A549 treated with DMSO at 1 μM for 4 hours (cell line): ENCODE measurements around the gene RASGEF1B. TPM values are rescaled to one million over a fixed set of nuclear protein-coding genes. Genes with fewer than 3 reads are reported as not detected.

Experiments
- total RNA-seq: library from RNA; stranded (reverse); fragments of 200-300 nt; extraction: Qiagen RNA extraction; gene quantifications from 5 replicates; pipeline ENCODE4 v1.2.3, GENCODE V29; 2022; ENCODE audit warnings: low read depth

RASGEF1B gene
- not detected in 5 replicates for total RNA-seq

DNA sequence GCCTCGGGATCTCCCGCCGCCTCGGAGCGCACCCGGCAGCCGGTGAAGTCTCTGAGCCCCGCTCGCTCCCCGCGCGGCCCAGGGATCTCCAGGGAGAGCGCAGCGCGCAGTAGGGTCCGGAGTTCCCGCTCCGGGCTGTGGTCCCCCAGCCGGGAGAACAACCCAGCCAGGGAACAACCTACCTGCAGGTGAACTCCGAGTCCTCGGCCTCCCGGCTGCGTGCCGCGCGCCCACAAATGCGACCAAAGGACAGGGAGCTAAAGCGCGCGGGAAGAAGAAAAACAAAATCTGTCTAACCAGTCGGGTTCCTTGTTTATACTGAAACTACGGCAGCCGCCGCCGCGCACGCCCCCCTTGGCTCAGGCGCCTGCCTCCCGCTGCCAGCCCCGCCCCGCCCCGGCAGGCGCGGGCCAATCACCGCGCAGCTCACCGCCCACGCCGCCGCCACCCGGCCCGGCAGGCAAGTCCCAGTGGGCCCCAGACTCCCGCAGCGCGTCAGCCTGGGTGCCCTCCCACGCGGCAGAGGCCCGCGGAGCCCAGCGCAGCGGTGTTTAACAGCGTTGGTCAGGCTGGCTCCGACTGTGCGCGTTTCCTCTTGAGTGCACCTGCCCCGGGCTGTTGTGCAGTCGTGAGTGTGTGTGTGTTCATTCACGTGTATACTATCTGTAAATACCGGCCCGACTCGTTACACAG, at the start of gene RASGEF1B:
Gene RASGEF1B (minus strand): TSS at position 320 of the 693 bp plus-strand sequence. CDS start 12,399 bp downstream, outside the sequence.

